Caki2 (cell line): Measurements from ENCODE around the gene ADRM1. TPM values are rescaled to one million over a fixed set of nuclear protein-coding genes. Genes with fewer than 3 reads are reported as not detected.
A peak's percentile ranks its signal among the peaks of the same experiment; 100 is the strongest.

ENCODE experiments used
- DNase-seq: peaks from one replicate; pipeline ENCODE4 v3.0.0-alpha.2; 2015; ENCODE audit warnings: low read depth
- in situ Hi-C: cut with HindIII; loops from 2 replicates; pipeline ENCODE4 v1.10.0; 2016; ENCODE audit warnings: low sequenced_read_pairs, low pct_unique_long_range_greater_than_20kb, mixed read lengths
- total RNA-seq: library from RNA; depleted of rRNA; stranded (reverse); fragments of >200 nt; shearing (Covaris generic); gene quantifications from 2 replicates; pipeline ENCODE4 v1.2.3, GENCODE V29; 2014; ENCODE audit warnings: low replicate concordance

Gene ADRM1
- total RNA-seq, 1 experiment from 2014 or later, result 243 TPM

DNA sequence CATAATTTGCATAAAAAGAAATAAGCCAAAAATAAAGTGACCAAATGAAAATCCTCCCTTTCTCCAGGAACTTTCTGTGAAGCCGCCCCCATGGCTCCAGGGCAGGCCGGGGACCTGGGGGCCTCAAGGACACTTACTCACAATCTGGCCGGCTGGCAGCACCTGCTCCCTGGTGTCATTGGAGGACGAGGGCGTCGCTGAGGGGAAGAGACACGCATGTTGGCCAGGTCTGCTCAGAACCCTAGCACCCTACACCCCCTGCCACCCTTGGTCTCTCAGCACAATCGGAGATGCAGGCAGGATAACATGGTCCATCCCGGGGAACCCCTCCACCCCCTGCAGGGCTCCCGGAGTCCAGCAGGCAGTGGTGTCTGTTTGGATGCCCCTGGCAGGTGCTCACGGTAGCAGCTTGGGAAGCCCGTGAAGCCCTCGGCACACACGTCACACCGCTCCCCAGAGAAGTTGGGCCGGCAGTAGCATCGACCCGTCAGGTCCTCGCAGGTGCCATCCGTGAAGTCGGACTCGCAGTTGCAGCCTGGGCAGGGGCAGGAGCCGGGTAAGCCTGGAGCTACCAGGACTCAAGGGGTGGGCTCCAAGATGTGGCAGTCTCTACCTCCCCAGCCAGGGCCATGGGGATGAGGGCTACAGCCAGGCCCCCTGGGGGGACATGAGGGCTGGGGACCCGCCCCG, 43.0 kb downstream of the ADRM1 start:
- in situ Hi-C loops, result no loop called here

DNA sequence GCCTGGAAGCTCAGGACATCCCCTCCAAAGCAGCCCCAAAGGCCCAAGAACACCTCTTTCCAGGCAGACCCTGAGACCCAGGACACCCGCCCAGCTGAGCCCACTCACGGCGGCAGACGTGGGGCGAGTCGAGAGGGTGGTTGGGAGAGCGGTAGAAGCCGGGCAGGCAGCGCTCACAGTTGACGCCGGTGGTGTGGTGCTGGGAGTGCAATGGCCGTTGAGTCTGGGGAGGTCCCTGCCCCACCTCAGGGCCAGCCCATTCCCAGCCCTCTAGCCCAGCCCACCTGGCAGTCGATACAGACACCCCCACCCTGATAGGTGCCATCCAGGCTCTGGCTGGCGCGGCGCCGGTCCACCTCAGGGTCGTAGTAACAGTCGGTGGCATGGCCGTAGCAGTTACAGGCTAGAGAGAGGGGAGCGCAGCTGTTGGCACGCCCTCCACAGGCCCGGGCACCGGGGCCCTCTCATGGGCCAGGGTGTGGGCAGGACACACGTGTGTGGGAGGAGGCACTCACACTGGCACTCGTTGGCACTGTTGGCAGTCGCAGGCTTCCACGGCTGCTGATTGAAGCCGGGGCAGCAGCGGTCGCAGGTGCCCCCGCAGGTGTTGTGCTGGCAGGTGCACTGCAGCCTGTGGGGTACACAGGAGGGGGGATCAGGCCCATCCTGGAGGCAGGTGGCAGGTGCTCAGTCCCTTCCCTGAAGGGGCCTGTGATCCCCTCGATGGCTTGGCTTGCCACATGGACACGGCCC, 43.8 kb downstream of the ADRM1 start:
- in situ Hi-C loops, result no loop called here
- no peak for DNase-seq

More for the DNA sequence above, 43.0 kb downstream of the ADRM1 start:
- no peak for DNase-seq

DNA sequence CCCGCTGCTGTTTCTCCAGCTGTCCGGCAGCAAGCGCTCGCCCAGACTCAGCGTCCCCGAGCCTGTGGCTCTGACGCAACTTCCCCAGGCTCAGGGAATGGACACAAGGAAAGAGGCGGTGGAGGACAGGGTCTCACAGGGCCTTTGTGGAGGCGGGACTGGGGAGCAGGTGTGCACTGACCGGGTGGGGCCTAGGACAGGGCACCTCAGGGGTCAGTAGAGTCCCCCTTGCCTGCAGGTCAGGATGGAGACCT, 44.3 kb downstream of the ADRM1 start:
- in situ Hi-C loops, result no loop called here
- DNase-seq, result no peak

DNA sequence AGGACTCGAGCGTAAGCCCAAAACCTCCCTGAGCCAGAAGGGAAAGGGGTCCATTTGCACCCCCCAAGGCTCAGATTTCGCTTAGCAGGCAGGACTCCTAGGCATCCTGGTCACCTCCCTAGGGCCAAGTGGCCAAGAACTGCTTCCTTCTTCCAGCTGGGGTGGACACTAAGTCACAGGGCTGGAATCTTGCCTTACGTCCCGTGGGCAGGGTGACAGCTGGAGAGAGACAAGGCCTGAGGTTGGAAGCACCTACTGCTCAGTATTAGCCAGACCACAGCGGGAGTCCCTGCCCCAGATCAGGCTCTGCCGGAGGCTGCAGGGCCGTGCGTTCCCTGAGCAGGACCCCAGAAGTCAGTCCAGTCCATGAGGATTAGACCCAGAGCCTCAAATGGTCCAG, 44.6 kb downstream of the ADRM1 start:
- in situ Hi-C loops, result no loop called here
- no peak for DNase-seq

DNA sequence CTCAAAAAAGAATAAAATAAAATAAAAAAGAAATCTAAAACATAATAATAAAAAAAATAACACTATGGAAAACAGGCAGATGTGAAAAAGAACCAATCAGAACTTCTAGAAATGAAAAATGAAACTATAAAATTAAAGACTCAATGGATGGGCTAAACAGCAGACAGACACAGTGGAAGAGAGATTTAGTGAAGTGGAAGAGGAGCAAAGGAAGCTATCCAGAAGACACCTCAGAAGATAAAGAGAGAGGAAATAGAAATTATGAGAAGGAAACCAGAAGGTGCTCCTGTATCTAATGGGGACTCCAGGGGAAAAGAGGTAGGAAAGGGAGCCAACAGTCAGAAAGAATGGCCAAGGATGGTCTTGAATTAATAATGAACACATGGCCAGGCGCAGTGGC, 45.8 kb downstream of the ADRM1 start:
- no peak for DNase-seq
- in situ Hi-C loops, result no loop called here

DNA sequence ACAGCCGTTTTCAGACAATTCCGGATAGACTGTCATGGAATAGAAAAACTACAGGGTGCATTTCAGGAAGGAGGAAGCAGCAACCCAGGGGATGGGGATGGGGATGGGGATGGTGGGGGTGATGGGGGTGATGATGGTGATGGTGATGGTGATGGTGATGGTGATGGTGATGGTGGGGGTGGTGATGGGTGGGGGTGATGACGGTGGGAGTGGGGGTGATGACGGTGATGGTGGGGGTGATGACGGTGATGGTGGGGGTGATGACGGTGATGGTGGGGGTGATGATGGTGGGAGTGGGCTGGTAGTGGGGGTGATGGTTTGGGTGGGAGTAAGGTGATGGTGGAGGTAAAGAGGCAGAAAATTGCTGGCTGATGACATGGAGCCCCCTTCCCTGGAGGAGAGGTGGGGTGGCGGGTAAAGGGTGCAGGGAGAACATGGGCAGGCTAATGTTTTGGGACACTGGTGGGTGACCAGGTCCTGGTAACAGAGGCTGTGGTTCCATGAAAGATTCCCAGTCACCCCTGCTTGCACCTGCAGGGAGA, 46.8 kb downstream of the ADRM1 start:
- DNase-seq, result no peak
- in situ Hi-C loops, result no loop called here

DNA sequence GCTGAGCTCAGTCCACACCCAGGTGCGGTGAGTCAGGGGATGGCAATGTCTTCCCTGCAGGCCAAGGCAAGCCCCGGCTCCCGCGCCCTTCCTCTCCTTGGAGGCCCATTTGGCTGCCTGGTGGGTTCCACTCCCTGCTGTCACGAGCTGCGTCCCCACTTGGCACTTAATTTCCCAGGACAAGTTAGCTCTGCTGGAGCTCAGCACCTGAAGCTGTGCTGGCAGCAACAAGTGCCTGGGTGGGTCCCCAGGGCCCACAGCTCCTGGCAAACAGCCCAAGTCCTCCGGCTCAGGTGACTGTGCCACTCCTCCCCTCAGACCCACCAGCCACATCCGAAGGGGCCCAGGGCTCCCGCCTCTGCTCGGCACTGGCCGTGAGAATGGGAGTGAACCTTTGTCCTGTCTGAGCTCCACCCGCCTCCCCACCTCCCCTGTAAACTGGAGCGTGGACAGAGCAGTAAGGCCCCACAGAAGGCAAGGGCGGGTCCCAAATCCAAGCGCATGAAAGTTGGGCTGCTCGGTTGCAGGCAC, 47.4 kb downstream of the ADRM1 start:
- in situ Hi-C loops, result no loop called here
- DNase-seq, result peak; percentile 88

DNA sequence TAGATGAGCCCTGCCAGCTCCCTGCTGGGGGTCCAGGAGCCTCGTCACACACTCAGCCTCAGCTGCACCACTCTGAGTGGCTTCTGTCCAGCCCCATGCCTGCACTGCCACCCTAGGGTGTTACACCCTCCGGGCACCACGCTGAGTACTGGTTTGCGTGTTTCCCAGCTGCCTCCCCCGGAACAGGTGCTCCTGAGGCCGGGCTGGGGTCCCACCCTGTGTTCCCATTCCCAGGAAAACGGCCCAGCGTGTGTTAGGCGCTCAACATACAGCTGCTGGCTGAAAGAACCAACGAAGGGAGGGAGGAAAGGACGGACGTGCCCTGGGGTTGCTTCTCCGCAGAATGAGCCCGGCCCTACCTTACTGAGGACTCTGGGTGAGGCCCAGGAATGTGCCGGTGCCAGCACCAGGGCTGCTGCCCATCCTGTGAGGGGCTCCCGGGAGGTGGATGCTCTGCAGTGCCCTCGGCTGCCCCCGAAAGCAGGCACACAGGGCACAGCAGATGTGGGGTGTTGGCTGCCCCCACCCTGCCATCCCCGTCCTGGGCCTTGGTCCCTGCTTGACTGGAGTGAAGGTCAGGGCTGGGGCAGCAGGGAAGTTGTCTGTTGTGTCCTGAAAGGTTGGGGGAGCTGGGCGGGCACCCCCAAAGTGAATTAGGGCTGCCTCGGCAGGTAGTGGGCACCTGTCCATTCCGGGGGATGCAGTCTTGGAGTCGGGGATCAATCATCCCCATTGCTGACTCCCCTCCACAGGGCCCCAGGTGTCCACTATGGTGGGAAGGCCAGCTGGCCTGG, 48.0 kb downstream of the ADRM1 start:
- in situ Hi-C loops, result no loop called here
- DNase-seq, result no peak

DNA sequence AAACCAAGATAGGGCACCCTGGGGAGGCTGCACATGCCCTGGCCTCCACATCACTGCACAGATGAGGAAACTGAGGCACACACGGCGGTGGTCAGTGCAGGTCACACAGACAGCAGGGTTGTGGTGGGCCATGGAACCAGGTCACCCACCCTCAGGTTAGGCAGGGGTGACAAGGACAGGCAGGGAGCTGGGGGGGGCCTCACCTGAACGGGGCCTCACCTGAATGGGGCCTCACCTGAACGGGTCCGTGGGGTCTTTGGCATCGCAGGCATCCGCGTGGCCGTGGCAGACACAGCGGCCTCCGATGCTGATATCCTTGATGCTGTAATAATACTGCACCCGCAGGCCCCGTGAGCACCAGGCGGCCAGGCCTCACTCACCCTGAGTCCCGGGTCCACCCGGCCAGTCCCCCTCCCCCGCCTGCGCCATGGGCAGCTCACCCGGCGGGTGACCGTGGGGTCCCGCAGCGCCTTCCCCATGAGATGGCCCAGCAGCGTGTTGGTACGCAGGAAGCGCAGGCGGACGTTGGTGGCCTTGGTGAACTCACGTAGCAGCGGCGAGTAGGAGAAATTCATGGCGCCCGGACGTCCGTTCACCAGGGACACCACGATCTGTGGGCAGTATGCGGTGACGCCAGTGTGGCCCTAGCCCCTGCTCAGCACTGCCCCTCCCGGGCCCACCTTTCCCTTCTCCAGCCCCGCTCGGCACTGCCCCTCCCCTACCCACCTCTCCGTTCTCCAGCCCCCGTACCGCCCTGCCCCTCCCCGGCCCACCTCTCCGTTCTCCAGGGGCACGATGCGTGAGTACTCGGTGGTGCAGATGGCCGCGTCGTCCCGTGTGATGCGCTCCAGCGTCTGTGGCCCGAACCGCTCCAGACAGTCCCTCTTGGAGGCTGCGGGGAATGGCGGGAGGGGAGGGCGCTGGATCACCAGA, 48.9 kb downstream of the ADRM1 start:
- no peak for DNase-seq
- in situ Hi-C loops, result no loop called here

DNA sequence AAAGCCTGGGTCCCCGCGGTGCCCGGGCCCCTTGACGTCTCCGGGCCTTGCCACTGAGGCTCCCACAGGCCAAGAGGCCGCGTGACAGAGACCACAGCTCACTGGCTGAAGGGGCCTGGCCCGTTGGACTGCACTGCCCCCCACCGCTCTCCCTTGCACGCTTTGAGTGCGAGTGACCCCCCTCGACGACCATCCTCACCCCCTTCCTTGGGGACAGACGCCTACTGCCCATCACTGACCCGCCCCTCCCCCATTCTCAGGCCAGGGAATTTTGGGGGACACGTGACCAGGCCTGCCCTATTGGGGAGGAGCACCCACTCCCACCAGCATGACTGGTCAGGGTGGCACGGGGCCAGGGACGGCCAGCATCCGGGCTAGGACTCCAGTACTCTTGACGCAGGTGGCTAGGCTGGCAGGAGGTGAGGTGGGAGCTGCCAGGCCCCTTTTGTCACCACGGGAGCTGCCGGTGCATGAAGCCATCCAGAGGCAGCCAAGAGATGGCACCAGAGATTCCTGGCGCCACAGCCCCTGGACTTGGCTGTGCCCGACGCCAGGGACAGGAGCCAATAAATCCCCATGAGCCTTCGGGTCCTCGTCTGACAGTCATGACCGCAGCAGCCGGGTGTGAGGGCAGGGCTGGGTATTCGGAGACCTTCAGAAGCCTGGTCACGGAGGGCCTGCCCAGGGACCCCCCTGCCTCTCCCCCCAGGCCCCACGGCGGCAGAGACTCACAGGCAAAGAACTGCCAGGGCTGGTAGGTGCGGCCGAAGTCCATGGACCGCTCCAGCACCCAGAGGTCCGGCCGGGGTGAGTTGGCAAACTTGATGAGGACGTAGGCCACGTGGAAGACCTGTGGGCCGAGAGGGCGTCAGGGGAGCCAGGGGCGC, 49.8 kb downstream of the ADRM1 start:
- DNase-seq, result peak; percentile 58
- in situ Hi-C loops, result no loop called here

DNA sequence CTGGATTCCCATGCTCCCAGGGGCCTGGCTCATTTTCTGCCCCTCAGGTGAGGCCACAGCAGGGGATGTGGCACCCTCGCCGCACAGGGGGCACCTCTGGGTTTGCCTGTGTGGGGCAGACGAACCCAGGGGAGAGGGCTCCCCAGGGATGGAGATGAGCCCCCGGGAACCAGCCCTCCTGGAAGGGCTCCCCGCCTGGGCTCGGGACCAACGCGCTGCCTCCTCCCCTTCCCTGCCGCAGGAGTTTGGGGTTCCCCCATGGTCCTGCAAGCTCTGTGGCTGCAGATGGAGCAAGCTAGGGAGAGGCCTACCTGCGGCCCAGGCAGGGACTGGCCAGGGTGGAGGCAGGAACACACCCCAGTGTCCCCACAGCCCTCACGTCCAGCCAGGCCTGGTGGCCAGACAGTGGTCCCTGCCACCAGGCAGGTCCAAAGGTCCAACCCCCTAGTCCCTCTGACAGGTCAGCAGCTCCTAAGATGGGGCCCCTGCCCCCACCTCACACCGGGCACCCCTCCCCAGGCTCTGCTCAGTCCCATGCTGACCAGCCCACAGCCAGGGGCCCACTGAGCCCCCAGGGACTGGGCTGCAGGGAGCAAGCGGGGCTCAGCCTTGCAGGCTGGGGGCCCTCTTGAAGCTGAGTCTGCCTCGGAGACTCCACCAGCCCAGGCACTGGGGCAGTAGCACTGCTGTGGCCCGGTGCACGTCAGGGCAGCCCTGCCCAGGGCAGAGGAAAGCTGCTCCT, 50.7 kb downstream of the ADRM1 start:
- in situ Hi-C loops, result no loop called here
- no peak for DNase-seq

DNA sequence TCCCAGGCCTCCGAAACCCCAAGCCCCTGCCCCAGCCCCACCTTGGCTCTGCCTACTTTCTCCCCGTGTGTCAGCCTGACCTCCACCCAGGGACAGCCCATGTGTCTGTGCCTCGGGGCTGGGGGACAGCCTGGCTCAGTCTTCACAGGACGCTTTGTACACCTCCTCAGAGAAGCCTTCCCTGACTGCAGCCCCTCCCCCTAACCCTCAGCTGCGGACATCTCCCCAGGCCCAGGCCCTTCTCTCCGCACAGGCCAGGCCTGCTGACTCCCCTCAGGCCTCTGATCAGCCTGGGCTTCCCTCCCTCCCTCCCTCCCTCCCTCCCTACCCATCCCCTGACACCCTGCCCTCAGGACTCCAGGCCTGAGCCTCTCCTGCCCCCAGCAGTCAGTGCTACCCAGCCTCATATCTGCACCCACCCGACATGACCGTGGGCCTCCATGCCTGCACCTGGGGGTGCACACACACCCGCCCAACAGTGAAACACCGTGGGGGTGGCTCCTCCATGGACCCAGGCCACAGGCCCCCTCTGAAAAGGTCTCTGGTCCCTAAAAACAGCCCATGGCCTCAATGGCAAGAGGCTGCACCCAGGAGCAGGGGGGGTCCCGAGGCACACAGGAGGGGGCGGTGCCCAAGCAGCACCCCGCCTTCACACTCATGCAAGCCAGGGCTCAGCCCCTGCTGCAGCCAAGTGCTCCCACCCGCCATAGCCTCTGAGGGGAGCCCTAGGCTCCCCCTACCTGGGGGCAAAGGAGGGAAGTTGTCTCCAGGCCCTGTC, 51.4 kb downstream of the ADRM1 start:
- DNase-seq, result no peak
- in situ Hi-C loops, result no loop called here

DNA sequence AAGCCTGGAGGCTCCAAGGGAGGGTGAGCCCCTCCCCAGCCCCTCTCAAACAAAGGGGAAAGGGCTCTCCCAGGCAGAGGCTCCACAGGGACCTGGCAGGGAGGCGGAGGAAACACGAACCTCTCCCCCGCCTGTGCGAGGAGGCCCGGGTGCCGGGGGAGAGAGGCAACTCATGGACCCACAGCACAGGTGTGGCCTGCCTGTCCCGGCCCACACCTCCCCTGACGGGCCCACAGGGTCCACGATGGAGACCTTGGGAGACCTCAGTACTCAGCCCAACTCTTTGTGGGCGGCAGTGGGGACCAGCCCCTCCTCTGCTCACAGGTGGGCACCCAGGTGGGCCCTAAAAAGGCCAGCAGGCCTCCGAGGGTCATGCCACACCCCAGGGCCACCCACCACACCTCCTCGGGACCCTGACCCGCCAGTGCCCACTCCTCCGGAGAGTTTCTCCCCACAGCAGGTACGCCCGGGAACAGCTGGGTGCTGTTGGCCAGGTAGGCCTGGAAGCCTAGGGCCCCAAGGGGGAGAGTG, 52.1 kb downstream of the ADRM1 start:
- DNase-seq, result no peak

DNA sequence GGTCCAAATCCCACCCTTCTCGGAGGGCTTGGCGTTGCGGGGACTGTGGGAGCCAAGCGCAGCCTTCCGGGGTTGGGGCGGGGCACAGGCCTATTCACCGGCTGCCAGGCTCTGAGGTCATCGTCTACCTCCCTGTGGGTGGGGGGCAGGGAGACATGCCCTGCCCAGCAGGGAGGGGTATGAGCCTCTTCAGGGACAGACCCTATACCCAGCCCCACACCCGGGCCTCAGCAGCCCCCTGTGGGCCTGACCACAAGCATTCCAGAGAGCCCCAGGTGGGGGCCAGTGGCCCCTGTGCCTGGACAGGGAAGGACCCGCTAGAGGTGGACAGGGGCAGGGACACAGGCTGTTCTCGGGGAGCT, 52.7 kb downstream of the ADRM1 start:
- in situ Hi-C loops, result no loop called here

More for the DNA sequence above, 52.1 kb downstream of the ADRM1 start:
- in situ Hi-C loops, result no loop called here

DNA sequence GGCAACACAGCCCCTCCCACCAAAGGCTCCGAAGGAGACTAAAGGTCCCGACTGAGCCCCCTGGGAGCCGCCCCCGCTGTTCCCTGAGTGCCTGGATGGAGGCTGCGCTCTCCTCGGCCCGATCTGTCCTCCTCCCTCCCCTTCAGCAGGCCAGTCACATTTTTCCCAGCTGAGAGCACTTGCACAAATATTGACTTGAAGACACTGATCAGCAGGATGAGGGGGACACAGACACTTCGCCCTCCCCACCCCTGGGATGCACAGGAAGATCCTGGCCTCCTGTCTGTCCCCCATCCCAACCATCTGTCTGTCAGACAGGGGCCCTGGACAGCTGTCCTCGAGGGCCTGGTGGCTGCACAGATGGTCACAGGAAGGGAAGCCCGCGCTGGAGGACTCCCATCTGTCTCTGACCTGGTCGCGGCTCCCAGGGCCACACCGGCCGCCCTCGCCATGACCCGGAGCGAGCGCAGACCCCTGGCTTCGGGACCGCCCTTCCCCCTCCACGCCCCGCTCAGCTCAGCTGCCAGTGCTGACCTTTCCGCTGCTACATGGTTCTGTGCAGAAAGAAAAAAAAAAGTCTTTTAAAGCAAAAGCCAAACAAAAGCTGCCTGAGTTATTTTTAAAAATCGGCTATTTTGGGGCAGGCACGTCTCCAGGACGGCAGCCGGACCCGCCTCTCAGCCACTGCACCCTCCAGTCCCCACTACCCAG, 53.2 kb downstream of the ADRM1 start:
- DNase-seq, result no peak

More for the DNA sequence above, 52.7 kb downstream of the ADRM1 start:
- DNase-seq, result peak; percentile 47

More for the DNA sequence above, 53.2 kb downstream of the ADRM1 start:
- in situ Hi-C loops, result no loop called here
